ENCODE results near the gene SLC24A3.
"Not testable (repeated sequence)": the region's sequence is repeated elsewhere in the genome, so short reads cannot be mapped to it uniquely, and the experiment has no call there.

Gene SLC24A3

GRCh38 chr20:19746396-19746795 lies 534.0 kb downstream of the SLC24A3 start:
- no peak for DNase-seq (ENCODE audit: low read depth in 2 of 2)

- no peak for DNase-seq (ENCODE audit: low read depth in 2 of 2)
These were observed 535.5 kb downstream of the SLC24A3 start for GRCh38 chr20:19747903-19748302.

- no peak for DNase-seq (ENCODE audit: low read depth in 2 of 2)
These were observed 536.2 kb downstream of the SLC24A3 start for GRCh38 chr20:19748681-19749080.

- no peak for DNase-seq (ENCODE audit: low read depth in 2 of 2)
These were observed 537.2 kb downstream of the SLC24A3 start for GRCh38 chr20:19749618-19750071.

GRCh38 chr20:19750101-19750606 lies 537.7 kb downstream of the SLC24A3 start:
- DNase-seq (ENCODE audit: low read depth in 2 of 2) = no peak

GRCh38 chr20:19750907-19751636 lies 538.6 kb downstream of the SLC24A3 start:
- no peak for DNase-seq (ENCODE audit: low read depth in 2 of 2)

- DNase-seq (ENCODE audit: low read depth in 2 of 2) = not testable (repeated sequence)
These were observed 541.8 kb downstream of the SLC24A3 start for GRCh38 chr20:19754201-19754600.

GRCh38 chr20:19756761-19757486 lies 544.5 kb downstream of the SLC24A3 start:
- no peak for DNase-seq (ENCODE audit: low read depth in 2 of 2)

- DNase-seq (ENCODE audit: low read depth in 2 of 2) = no peak
These were observed 545.2 kb downstream of the SLC24A3 start for GRCh38 chr20:19757487-19758132.

GRCh38 chr20:19758133-19758500 lies 545.7 kb downstream of the SLC24A3 start, which contains the start of gene RIN2:
RIN2 (plus strand) TSS chr20:19758258; CDS start chr20:19889602, 131,344 bp downstream.
- DNase-seq (ENCODE audit: low read depth in 2 of 2) = no peak

- DNase-seq (ENCODE audit: low read depth in 2 of 2) = no peak
These were observed 546.3 kb downstream of the SLC24A3 start for GRCh38 chr20:19758501-19759331.

GRCh38 chr20:19760371-19760721 lies 547.9 kb downstream of the SLC24A3 start:
- DNase-seq (ENCODE audit: low read depth in 2 of 2) = no peak

- no peak for DNase-seq (ENCODE audit: low read depth in 2 of 2)
These were observed 548.9 kb downstream of the SLC24A3 start for GRCh38 chr20:19761326-19761725.

- no peak for DNase-seq (ENCODE audit: low read depth in 2 of 2)
These were observed 549.4 kb downstream of the SLC24A3 start for GRCh38 chr20:19761841-19762240.

GRCh38 chr20:19764207-19764606 lies 551.8 kb downstream of the SLC24A3 start:
- no peak for DNase-seq (ENCODE audit: low read depth in 2 of 2)

GRCh38 chr20:19765266-19765665 lies 552.8 kb downstream of the SLC24A3 start:
- no peak for DNase-seq (ENCODE audit: low read depth in 2 of 2)

- DNase-seq (ENCODE audit: low read depth in 2 of 2) = no peak
These were observed 553.5 kb downstream of the SLC24A3 start for GRCh38 chr20:19765913-19766312.

- DNase-seq (ENCODE audit: low read depth in 2 of 2) = no peak
These were observed 554.6 kb downstream of the SLC24A3 start for GRCh38 chr20:19767070-19767469.

GRCh38 chr20:19768325-19768842 lies 555.9 kb downstream of the SLC24A3 start:
- DNase-seq (ENCODE audit: low read depth in 2 of 2) = no peak

- no peak for DNase-seq (ENCODE audit: low read depth in 2 of 2)
These were observed 557.1 kb downstream of the SLC24A3 start for GRCh38 chr20:19769507-19769906.

- DNase-seq (ENCODE audit: low read depth in 2 of 2) = no peak
These were observed 557.9 kb downstream of the SLC24A3 start for GRCh38 chr20:19770375-19770774.
